ENCODE measurements around the gene CUL4A.

Gene CUL4A

DNA sequence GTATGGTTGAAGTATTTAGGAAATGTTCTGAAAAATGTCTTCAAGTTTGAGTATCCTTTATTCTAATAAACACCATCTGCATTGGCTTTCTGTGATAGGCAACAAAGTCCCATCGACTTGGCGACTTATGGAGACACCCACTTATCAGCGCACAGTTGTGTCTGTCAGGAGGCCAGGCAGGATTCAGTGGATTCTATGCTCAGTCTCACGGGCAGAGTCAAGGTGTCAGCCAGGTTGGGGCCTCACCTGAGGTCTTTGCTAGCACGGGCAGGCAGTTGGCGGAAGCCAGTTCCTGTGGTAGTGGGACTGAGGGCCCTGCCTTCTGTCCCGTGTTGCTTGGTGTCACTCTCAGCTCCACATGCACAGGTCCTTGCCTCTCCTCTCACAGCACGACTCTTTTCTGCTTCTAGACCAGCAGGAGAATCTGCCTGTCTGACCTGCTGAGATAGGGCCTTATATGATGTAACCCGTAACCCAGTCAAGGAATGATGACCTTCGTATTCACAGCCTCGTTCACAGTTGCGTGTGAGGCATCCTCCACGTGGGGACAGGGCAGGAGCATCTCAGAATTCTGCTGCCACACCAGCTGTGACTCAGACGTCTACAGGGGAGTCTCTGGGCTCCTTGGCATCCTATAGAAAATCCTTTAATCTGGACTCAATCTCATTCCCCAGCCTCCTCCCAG lies 10.0 kb downstream of the CUL4A start:
- H3K4me1 ChIP-seq (ENCODE audit: control insufficient read depth, insufficient read depth, low read length), result peaks cover 6% of the 10 kb centered on the region; the same call in 1 of the 2 replicates
- H3K36me3 ChIP-seq (ENCODE audit: control insufficient read depth in 2 of 2, insufficient read depth in 1 of 2, low read length in 2 of 2), result peaks cover 0 to 52% of the 10 kb centered on the region in 2 experiments; a peak in 2 of 3 replicates
- TF ChIP-seq ZNF341 (tag by site-specific recombination; IDR thresholded peaks at IDR 0.05; ENCODE audit: low read depth) (no peak), GLIS1 (tag by site-specific recombination; IDR thresholded peaks at IDR 0.05) (no peak), ZNF214 (tag by site-specific recombination; IDR thresholded peaks at IDR 0.05; ENCODE audit: borderline replicate concordance) (no peak)
- CTCF ChIA-PET, result interaction anchor here (0.6 to 0.7 kb wide), 2 partner anchors 32 to 146 kb away, joined by 3 read pairs; no protein-coding TSS in a partner anchor
- no peak overlapping the region for H3K27ac ChIP-seq (ENCODE audit: extremely low read depth, low read depth, low read length)
- no peak overlapping the region for H3K4me3 ChIP-seq (ENCODE audit: low read depth, low read length)
- no peaks in the 10 kb centered on the region for H3K9me3 ChIP-seq (ENCODE audit: control insufficient read depth, insufficient read depth, low read depth, low read length)
- POLR2A ChIA-PET, result interaction anchor here (1.4 kb wide), 1 partner anchor 9 kb away, joined by 4 read pairs; the partner anchor contains the start of gene CUL4A

DNA sequence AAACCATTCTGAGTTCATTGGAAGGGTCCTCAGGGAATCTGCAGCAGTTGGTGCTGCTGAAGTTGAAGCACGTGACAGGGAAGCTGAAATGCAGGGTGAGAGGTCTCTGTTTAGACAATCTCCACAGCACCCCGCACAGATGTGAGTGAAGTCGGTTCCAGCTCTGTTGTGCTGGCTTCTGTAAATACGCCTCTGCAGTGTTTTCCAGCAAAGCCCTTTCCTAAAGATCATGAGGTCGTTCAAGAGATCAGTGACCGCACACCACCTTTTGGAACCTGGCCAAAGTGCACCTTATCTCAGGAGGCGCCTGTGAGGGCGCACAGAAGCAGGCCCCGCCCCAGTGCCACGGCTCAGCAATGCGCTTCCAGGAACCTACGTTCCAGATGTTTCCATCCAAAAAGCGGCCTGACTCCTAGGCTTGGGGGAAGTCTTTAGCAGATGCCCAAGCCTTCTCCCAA lies 10.8 kb downstream of the CUL4A start:
- Histone ChIP-seq H3K27ac (ENCODE audit: extremely low read depth, low read depth, low read length) (no peak overlapping the region), H3K36me3 (ENCODE audit: control insufficient read depth in 2 of 2, insufficient read depth in 1 of 2, low read length in 2 of 2) (peaks cover 0 to 59% of the 10 kb centered on the region in 2 experiments; a peak in 2 of 3 replicates), H3K4me1 (ENCODE audit: control insufficient read depth, insufficient read depth, low read length) (peaks cover 6% of the 10 kb centered on the region; the same call in 1 of the 2 replicates), H3K9me3 (ENCODE audit: control insufficient read depth, insufficient read depth, low read depth, low read length) (no peaks in the 10 kb centered on the region), H3K4me3 (ENCODE audit: low read depth, low read length) (no peak overlapping the region)
- TF ChIP-seq ZNF843 (tag by site-specific recombination; IDR thresholded peaks at IDR 0.05) (no peak), GLI2 (tag by site-specific recombination; IDR thresholded peaks at IDR 0.05; ENCODE audit: borderline replicate concordance, low read depth) (no peak), ZNF211 (tag by site-specific recombination; IDR thresholded peaks at IDR 0.05; ENCODE audit: low read depth) (no peak), ZNF555 (tag by site-specific recombination; conservative IDR thresholded peaks at IDR 0.05) (no peak), ZNF37A (tag by site-specific recombination; IDR thresholded peaks at IDR 0.05) (no peak), ZBTB17 (tag by site-specific recombination; IDR thresholded peaks at IDR 0.05) (no peak), GLI4 (tag by site-specific recombination; IDR thresholded peaks at IDR 0.05) (no peak), ZSCAN16 (tag by site-specific recombination; IDR thresholded peaks at IDR 0.05) (no peak), ZNF112 (tag by site-specific recombination; IDR thresholded peaks at IDR 0.05) (no peak), ZNF23 (tag by site-specific recombination; IDR thresholded peaks at IDR 0.05; ENCODE audit: borderline replicate concordance) (no peak), BCL11A (tag by site-specific recombination; IDR thresholded peaks at IDR 0.05; ENCODE audit: low read depth) (no peak), ZNF621 (tag by site-specific recombination; IDR thresholded peaks at IDR 0.05) (no peak), ZFP37 (tag by site-specific recombination; IDR thresholded peaks at IDR 0.05) (no peak), ZNF664 (tag by site-specific recombination; IDR thresholded peaks at IDR 0.05) (no peak), SP3 (tag by site-specific recombination; IDR thresholded peaks at IDR 0.05) (no peak), ZNF654 (tag by site-specific recombination; IDR thresholded peaks at IDR 0.05; ENCODE audit: low read depth) (no peak), ZNF146 (tag by site-specific recombination; IDR thresholded peaks at IDR 0.05) (no peak)
- TF ChIP-seq, protein P1, sequence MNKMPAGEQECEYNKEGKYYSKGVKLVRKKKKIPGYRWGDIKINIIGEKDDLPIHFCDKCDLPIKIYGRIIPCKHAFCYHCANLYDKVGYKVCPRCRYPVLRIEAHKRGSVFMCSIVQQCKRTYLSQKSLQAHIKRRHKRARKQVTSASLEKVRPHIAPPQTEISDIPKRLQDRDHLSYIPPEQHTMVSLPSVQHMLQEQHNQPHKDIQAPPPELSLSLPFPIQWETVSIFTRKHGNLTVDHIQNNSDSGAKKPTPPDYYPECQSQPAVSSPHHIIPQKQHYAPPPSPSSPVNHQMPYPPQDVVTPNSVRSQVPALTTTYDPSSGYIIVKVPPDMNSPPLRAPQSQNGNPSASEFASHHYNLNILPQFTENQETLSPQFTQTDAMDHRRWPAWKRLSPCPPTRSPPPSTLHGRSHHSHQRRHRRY (tag by site-specific recombination; IDR thresholded peaks at IDR 0.05), result no peak
- TF ChIP-seq, protein P2, sequence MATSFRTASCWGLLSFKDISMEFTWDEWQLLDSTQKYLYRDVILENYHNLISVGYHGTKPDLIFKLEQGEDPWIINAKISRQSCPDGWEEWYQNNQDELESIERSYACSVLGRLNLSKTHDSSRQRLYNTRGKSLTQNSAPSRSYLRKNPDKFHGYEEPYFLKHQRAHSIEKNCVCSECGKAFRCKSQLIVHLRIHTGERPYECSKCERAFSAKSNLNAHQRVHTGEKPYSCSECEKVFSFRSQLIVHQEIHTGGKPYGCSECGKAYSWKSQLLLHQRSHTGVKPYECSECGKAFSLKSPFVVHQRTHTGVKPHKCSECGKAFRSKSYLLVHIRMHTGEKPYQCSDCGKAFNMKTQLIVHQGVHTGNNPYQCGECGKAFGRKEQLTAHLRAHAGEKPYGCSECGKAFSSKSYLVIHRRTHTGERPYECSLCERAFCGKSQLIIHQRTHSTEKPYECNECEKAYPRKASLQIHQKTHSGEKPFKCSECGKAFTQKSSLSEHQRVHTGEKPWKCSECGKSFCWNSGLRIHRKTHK (tag by site-specific recombination; IDR thresholded peaks at IDR 0.05), result no peak
- CTCF ChIA-PET, result interaction anchor here (0.6 to 0.7 kb wide), 2 partner anchors 33 to 41 kb away, joined by 3 to 5 read pairs; no protein-coding TSS in a partner anchor
- POLR2A ChIA-PET, result interaction anchor here (1.4 kb wide), 1 partner anchor 10 kb away, joined by 4 read pairs; the partner anchor contains the start of gene CUL4A
